ENCODE results near the gene AP1G2. TPM values are rescaled to one million over a fixed set of nuclear protein-coding genes. Genes with fewer than 3 reads are reported as not detected.
A peak's percentile ranks its signal among the peaks of the same experiment; 100 is the strongest.
"Not testable (repeated sequence)": the region's sequence is repeated elsewhere in the genome, so short reads cannot be mapped to it uniquely, and the experiment has no call there.

Gene AP1G2
- total RNA-seq, 1 donor from 2014 or later: 93.4 TPM

GRCh38 chr14:23589606-23590005 lies 22.0 kb upstream of the AP1G2 start:
- Histone ChIP-seq H3K27me3 (ENCODE audit: control insufficient read depth, insufficient read depth, low read length) (no peaks in the 10 kb centered on the region), H3K36me3 (ENCODE audit: control insufficient read depth, insufficient read depth, low read length) (no peaks in the 10 kb centered on the region), H3K4me3 (ENCODE audit: low read depth, low read length) (no peak overlapping the region)
- TF ChIP-seq CTCF (IDR thresholded peaks at IDR 0.05; ENCODE audit: insufficient read depth, low read length, poor library complexity, severe bottlenecking): no peak
- DNase-seq (ENCODE audit: low read depth): no peak

GRCh38 chr14:23588884-23589598 lies 21.4 kb upstream of the AP1G2 start:
- TF ChIP-seq CTCF (IDR thresholded peaks at IDR 0.05; ENCODE audit: insufficient read depth, low read length, poor library complexity, severe bottlenecking): peak; percentile 91
- Histone ChIP-seq H3K4me3 (ENCODE audit: low read depth, low read length) (no peak overlapping the region), H3K36me3 (ENCODE audit: control insufficient read depth, insufficient read depth, low read length) (no peaks in the 10 kb centered on the region), H3K27me3 (ENCODE audit: control insufficient read depth, insufficient read depth, low read length) (no peaks in the 10 kb centered on the region)
- peak; percentile 56 for DNase-seq (ENCODE audit: low read depth)

GRCh38 chr14:23584527-23585203 lies 17.1 kb upstream of the AP1G2 start:
- not testable (repeated sequence) for H3K36me3 ChIP-seq (ENCODE audit: control insufficient read depth, insufficient read depth, low read length); H3K4me3 ChIP-seq (ENCODE audit: low read depth, low read length); H3K27me3 ChIP-seq (ENCODE audit: control insufficient read depth, insufficient read depth, low read length); DNase-seq (ENCODE audit: low read depth)

- not testable (repeated sequence) for H3K4me3 ChIP-seq (ENCODE audit: low read depth, low read length); DNase-seq (ENCODE audit: low read depth); H3K36me3 ChIP-seq (ENCODE audit: control insufficient read depth, insufficient read depth, low read length)
- H3K27me3 ChIP-seq (ENCODE audit: control insufficient read depth, insufficient read depth, low read length): peaks cover 15% of the 10 kb centered on the region
Observed at GRCh38 chr14:23583761-23584526, 16.4 kb upstream of the AP1G2 start.

GRCh38 chr14:23582906-23583760 lies 15.5 kb upstream of the AP1G2 start:
- peaks cover 23% of the 10 kb centered on the region for H3K27me3 ChIP-seq (ENCODE audit: control insufficient read depth, insufficient read depth, low read length)
- DNase-seq (ENCODE audit: low read depth): no peak
- H3K36me3 ChIP-seq (ENCODE audit: control insufficient read depth, insufficient read depth, low read length): no peaks in the 10 kb centered on the region
- H3K4me3 ChIP-seq (ENCODE audit: low read depth, low read length): no peak overlapping the region
- TF ChIP-seq CTCF (IDR thresholded peaks at IDR 0.05; ENCODE audit: insufficient read depth, low read length, poor library complexity, severe bottlenecking): no peak

GRCh38 chr14:23580948-23581281 lies 13.3 kb upstream of the AP1G2 start:
- Histone ChIP-seq H3K36me3 (ENCODE audit: control insufficient read depth, insufficient read depth, low read length) (no peaks in the 10 kb centered on the region), H3K27me3 (ENCODE audit: control insufficient read depth, insufficient read depth, low read length) (peaks cover 45% of the 10 kb centered on the region), H3K4me3 (ENCODE audit: low read depth, low read length) (no peak overlapping the region)
- TF ChIP-seq CTCF (IDR thresholded peaks at IDR 0.05; ENCODE audit: insufficient read depth, low read length, poor library complexity, severe bottlenecking): no peak
- no peak for DNase-seq (ENCODE audit: low read depth)
